GM19324 (cell line): ENCODE results near the gene SYNGR4.

Experiments
- ATAC-seq: cut with Tn5 transposase; IDR thresholded peaks from one replicate; pipeline ENCODE4 v1.9.1; 2021; ENCODE audit warnings: mild to moderate bottlenecking, moderate library complexity; ENCODE audit not compliant: unreplicated experiment, low FRiP score

The SYNGR4 gene

GRCh38 chr19:48395170-48395455, 30.9 kb downstream of the SYNGR4 start:
- ATAC-seq, result no peak

- ATAC-seq, result no peak
These were observed 31.3 kb downstream of the SYNGR4 start for GRCh38 chr19:48395499-48395898.

DNA sequence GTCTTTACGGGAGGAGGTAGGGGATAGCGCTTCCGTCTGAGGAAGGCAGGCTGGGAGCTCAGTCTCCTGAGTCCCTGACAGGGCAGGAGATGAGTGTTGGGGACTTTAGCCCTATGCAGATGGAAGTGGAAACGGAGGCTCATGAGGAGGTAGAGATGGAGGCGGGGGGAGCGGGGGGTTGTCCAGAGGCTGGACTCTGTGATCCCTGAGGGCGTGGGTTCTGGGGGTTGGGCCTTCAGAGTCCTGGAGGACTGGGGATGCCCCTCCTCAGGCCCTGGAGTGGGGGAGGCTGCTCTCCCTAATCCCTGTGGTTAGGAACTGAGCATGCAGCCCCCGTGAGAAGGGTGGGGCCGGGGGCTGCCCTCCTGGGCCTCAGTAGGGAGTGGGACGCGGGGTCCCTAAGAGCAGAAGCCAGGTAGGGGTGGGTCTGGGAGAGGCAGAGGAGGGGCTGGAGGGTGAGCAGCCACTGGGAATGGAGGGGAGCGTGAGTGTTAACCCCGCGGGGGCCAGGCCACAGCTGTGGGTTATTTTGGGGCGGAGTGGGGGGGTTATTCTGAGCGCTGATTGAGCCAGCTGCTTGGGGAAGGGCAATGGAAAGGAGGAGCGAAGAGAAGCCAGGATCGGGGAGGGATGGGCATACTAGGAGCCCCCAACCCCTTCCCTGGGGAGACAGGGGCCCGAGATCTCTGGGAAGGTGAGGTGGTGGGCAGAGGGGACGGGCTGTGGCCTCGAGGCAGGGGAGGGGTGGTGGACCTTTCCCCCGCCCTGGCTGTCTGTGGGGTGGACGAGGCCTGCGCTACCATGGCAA, 32.1 kb downstream of the SYNGR4 start:
- ATAC-seq, result no peak

DNA sequence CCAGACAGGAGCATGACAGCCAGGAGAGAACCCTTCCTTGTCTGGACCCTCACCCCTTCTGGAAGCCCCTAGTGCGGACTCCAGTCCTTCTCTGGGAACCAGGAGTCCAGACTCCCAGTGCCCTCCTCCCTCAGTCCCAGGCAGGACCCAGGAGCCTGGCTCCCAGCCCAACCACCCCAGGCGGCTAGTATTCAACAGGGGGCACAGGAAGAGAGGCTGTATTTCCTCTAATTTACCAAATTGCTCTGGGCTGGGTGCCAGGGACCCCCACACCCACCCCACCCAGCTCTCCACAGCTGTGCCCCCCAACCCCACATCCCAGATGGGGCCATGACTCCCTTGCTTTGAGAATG, 32.6 kb downstream of the SYNGR4 start:
- ATAC-seq, result no peak

DNA sequence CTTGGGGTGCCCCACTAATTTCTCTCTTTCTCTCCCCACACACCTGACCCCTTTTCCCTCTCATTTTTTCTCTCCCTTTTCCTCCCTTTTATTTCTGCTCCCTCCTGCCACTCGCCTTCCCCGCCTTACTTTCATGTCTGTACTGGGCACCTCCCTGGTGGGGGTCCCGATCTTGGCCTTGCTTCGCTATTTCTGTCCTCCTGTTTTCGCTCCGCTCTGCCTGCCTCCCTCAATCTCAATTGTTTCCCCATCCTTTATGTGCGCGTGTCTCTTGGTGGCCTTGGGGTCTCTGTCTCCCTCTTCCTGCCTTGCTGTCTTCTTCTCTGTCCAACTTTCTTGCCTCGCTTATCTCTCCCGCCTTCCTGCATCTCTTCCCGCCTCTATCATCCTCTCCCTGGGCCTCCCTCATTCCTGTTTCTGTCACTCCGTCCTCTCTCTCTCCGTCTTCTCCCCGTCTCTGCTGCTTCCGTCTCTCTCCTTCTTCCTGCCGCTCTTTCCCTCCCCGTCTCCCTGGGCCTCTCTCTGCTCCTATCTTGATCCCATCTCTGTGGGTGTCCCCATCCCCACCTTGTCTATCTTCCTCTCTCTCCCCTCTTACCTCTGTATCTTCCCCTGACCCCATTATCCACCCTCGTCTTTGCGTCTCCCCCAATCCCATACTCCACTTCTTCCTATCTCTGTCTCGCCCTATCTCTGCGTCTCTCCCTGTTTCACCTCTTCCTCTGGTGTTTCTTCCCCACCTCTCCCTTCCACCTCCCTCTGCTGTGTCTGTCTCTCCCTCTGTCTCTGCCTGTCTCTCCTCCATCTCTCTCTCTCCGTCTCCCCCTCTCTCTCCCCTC, 33.3 kb downstream of the SYNGR4 start:
- no peak for ATAC-seq

- ATAC-seq, result no peak
These were observed 33.9 kb downstream of the SYNGR4 start for GRCh38 chr19:48398102-48398374.

DNA sequence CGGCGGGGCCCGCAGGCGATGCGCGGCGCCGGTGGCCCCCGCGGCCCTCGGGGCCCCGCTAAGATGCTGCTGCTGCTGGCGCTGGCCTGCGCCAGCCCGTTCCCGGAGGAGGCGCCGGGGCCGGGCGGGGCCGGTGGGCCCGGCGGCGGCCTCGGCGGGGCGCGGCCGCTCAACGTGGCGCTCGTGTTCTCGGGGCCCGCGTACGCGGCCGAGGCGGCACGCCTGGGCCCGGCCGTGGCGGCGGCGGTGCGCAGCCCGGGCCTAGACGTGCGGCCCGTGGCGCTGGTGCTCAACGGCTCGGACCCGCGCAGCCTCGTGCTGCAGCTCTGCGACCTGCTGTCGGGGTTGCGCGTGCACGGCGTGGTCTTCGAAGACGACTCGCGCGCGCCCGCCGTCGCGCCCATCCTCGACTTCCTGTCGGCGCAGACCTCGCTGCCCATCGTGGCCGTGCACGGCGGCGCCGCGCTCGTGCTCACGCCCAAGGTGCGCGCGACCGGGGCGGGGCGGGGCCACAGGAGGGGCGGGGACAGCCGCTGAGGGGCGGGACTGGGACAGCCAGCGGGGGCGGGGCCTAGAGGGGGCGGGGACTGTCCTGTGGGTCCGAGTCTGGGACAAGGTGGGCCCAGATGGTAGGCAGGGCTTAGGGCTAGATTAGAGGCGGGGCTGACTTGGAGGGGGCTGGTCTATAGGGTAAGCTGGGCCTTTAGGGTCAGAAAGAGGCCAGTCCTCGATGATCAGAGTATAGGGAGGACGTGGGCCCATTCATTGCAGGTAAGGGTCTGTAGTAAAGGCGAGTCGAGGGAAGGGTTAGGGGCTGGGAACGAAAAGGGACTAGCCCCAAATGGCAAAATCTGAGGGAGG, 34.4 kb downstream of the SYNGR4 start:
- ATAC-seq, result no peak

- ATAC-seq, result no peak
These were observed 36.0 kb downstream of the SYNGR4 start for GRCh38 chr19:48400018-48400742.

GRCh38 chr19:48401287-48401686, 37.1 kb downstream of the SYNGR4 start:
- ATAC-seq, result no peak

- ATAC-seq, result no peak
These were observed 39.4 kb downstream of the SYNGR4 start for GRCh38 chr19:48403606-48404005.

DNA sequence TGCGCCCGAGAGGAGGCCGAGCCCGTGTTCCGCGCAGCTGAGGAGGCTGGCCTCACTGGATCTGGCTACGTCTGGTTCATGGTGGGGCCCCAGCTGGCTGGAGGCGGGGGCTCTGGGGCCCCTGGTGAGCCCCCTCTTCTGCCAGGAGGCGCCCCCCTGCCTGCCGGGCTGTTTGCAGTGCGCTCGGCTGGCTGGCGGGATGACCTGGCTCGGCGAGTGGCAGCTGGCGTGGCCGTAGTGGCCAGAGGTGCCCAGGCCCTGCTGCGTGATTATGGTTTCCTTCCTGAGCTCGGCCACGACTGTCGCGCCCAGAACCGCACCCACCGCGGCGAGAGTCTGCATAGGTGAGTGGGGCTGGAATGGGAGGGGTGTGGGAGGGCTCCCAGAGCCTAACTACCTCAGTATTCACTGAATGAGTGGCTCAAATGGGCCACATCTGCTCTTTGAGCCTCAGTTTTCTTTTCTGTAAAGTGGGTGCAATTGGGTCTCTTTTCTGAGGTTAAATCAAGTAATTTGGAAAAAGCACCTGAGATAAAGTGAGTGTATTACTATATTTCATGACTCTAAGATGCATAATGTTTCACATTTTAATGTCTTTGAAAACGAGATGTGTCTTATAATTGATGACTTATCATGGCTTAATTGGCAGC, 41.0 kb downstream of the SYNGR4 start:
- no peak for ATAC-seq

DNA sequence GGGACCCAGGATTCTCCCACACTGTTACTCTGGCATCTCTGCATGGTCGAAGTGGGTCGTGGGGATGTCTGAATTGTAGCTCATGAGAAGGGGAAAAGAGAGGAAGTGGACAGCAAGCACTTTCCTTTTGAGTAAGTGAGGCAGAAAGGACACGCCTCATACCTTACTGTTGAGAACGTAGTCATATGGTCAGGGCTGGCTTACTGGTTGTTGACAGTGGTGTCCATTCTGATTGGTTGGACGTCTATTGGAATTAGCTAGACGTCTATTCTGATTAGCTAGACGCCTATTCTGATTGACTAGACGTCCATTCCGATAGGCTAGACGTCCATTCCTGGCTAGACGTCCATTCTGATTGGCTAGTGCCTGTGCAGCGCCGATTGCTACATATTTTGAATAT, 41.7 kb downstream of the SYNGR4 start:
- ATAC-seq, result no peak

DNA sequence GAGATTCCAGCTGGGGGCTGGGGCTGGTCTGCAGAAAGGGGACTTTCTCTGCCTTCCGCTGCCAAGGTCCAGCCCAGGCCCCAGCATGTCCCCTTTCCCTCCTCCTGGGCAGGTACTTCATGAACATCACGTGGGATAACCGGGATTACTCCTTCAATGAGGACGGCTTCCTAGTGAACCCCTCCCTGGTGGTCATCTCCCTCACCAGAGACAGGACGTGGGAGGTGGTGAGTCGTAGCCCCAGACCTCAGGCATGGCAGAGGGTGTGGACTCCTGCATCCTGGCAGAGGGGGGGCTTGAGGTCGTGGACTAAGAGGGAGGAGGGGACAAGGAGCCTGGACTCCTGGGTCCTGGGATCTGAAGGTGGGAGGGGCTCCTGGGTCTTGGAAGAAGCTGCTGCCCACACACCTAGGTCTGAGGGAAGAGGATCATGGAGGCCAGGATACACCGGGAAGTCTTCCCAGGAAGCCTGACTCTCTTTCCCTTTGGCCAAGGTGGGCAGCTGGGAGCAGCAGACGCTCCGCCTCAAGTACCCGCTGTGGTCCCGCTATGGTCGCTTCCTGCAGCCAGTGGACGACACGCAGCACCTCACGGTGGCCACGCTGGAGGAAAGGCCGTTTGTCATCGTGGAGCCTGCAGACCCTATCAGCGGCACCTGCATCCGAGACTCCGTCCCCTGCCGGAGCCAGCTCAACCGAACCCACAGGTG, 49.9 kb downstream of the SYNGR4 start:
- no peak for ATAC-seq

DNA sequence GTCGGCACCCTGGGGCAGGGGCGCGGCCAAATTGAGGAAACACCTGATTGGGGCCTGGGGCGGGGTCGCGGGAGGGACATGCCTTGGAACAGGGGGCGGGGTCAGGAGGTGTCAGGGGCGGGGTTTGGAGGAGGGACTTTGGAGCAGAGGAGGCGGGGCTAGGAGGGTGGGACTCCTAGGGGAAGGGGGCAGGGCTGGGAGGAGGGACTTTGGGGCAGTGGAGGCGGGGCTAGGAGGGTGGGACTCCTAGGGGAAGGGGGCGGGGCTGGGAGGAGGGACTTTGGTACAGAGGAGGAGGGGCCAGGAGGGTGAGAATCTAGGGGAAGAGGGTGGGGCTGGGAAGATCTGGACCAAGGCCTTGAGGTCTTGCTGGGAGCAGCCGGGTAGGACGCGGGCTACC, 51.2 kb downstream of the SYNGR4 start:
- ATAC-seq, result no peak

- no peak for ATAC-seq
These were observed 51.6 kb downstream of the SYNGR4 start for GRCh38 chr19:48415806-48416221.

GRCh38 chr19:48417421-48417820, 53.3 kb downstream of the SYNGR4 start:
- no peak for ATAC-seq

DNA sequence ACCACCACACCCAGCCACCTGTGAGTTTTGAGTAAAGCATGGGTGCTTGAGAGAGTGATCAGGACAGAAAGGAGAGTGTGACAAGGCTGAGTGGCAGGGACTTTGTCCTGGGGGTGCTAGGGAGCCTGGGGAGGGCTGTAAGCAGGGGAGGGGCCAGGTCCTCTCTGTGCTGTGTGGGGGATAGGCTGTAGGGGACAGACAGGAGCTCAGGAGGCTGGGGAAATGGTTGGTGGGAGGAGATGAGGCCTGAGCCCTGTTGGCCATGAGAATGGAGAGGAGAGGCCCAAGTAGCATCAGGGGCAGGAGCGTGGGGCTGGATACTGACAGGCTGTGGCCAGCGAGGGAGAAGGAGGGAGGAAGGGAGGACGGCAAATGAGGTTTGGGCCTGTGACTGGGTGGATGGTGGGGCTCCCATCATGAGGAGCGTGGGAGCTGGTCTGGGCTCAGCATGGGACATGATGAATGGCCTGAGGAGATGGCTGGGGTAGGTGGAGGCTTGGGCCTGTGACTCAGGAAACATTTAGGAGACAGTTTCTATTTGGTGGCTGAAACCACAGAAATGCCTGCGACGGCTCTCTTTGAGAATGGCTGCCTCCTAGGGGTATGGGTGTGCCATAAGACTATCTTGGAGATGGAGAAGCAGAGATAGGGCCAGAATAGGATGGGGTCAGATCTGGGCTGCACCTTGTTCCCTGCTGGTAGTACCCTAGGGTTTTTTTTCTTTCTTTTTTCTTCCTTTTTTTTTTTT, 54.3 kb downstream of the SYNGR4 start:
- ATAC-seq, result no peak

DNA sequence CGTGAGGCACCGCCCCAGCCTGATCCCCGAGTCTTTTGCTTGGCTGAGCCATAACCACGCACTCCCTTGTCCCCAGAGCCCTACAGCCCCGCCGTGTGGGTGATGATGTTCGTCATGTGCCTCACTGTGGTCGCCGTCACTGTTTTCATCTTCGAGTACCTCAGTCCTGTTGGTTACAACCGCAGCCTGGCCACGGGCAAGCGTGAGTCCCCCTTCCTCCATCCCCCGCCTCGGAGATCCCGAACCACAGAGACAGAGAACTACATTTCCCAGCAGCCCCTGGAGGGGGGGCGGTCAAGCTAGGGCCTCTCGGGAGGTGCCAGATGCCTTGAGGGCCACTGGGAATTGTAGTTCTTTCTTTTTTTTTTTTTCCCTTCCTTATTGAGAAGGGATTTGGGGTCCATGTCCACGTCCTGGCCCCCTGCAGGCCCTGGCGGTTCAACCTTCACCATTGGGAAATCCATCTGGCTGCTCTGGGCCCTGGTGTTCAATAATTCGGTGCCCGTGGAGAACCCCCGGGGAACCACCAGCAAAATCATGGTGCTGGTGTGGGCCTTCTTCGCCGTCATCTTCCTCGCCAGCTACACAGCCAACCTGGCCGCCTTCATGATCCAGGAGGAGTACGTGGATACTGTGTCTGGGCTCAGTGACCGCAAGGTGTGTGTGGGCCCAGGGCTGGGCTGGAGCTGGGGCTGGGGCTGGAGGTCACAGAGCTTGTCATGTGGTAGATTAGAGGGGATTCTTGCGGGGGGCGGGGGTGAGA, 55.2 kb downstream of the SYNGR4 start:
- no peak for ATAC-seq
